IMR-90 (cell line): ENCODE data around the gene CCDC171. TPM values are rescaled to one million over a fixed set of nuclear protein-coding genes. Genes with fewer than 3 reads are reported as not detected.

ENCODE experiments used
- ATAC-seq: fragments of 200-7000 bp; cut with Tn5 transposase; 2 replicates; pipeline ENCODE4 v1.9.1; 2020; ENCODE audit warnings: low read depth, mild to moderate bottlenecking, moderate library complexity
- BruUV-seq: library from RNA; stranded (reverse); fragments of 400-500 nt; replicated peaks from 2 replicates; lab custom pipeline; 2021; lab: Mats Ljungman, UMichigan
- CTCF ChIA-PET: fragments of 300-600 bp; formaldehyde crosslinking; extraction: SDS; loops from one replicate; lab custom pipeline; 2021; ENCODE audit warnings: antibody characterized with exemption; lab: Yijun Ruan, JAX
- POLR2A ChIA-PET: fragments of 300-600 bp; sonication (Branson Sonifier 250); formaldehyde crosslinking; loops from one replicate; lab custom pipeline; 2022; ENCODE audit warnings: antibody characterized with exemption; ENCODE audit not compliant: unreplicated experiment; lab: Charles Lee
- DNase-seq: peaks from one replicate; pipeline ENCODE4 v3.0.0; 2013
- H2AFZ ChIP-seq: replicated peaks from 2 replicates; pipeline ENCODE3; 2013; ENCODE audit warnings: low read length, mild to moderate bottlenecking; ENCODE audit not compliant: poor library complexity
- H2AK5ac ChIP-seq: 2 replicates; pipeline ENCODE4 v1.6.1; 2013; ENCODE audit warnings: low read depth, low read length, inconsistent platforms
- H2AK9ac ChIP-seq: replicated peaks from 2 replicates; pipeline ENCODE3; 2013; ENCODE audit warnings: mild to moderate bottlenecking, low read depth, low read length, moderate library complexity; ENCODE audit not compliant: poor library complexity
- H2BK120ac ChIP-seq: 2 replicates; pipeline ENCODE4 v1.6.1; 2013; ENCODE audit warnings: low read depth, low read length, inconsistent platforms
- H2BK15ac ChIP-seq: 3 replicates; pipeline ENCODE4 v1.6.1; 2013; ENCODE audit warnings: low read depth, low read length, inconsistent platforms
- H2BK20ac ChIP-seq: 2 replicates; pipeline ENCODE4 v1.6.1; 2013; ENCODE audit warnings: low read depth, mild to moderate bottlenecking, inconsistent platforms, low read length, moderate library complexity
- H2BK5ac ChIP-seq: 2 replicates; pipeline ENCODE4 v1.6.1; 2013; ENCODE audit warnings: mild to moderate bottlenecking, low read depth, low read length, inconsistent platforms; ENCODE audit not compliant: poor library complexity, severe bottlenecking
- H3K14ac ChIP-seq: replicated peaks from 2 replicates; pipeline ENCODE4 v1.6.1; 2013; ENCODE audit warnings: low read depth, low read length, inconsistent platforms
- H3K18ac ChIP-seq: 2 replicates; pipeline ENCODE4 v1.6.1; 2013; ENCODE audit warnings: low read depth, low read length, control low read depth
- H3K23ac ChIP-seq: 2 replicates; pipeline ENCODE4 v1.6.1; 2013; ENCODE audit warnings: low read depth, low read length, inconsistent platforms
- H3K27ac ChIP-seq: 2 replicates; pipeline ENCODE4 v1.5.1; 2013; ENCODE audit warnings: mild to moderate bottlenecking, control low read depth, low read length; ENCODE audit not compliant: insufficient read depth
- H3K27me3 ChIP-seq: 2 replicates; pipeline ENCODE4 v1.6.1; 2013; ENCODE audit warnings: low read length; ENCODE audit not compliant: control insufficient read depth, insufficient read depth
- H3K36me3 ChIP-seq: 2 replicates; pipeline ENCODE4 v1.6.1; 2013; ENCODE audit warnings: low read length, mixed read lengths; ENCODE audit not compliant: control insufficient read depth, insufficient read depth
- H3K4ac ChIP-seq: 2 replicates; pipeline ENCODE4 v1.6.1; 2013; ENCODE audit warnings: low read depth, low read length, inconsistent platforms
- H3K4me1 ChIP-seq: 2 replicates; pipeline ENCODE4 v1.6.1; 2013; ENCODE audit warnings: low read length, mixed read lengths; ENCODE audit not compliant: control insufficient read depth, insufficient read depth
- H3K4me2 ChIP-seq: 2 replicates; pipeline ENCODE4 v1.6.1; 2013; ENCODE audit warnings: low read depth, mild to moderate bottlenecking, control low read depth, low read length, moderate library complexity
- H3K4me3 ChIP-seq: 2 replicates; pipeline ENCODE4 v1.5.1; 2013; ENCODE audit warnings: low read depth, mild to moderate bottlenecking, control low read depth, low read length, moderate library complexity; ENCODE audit not compliant: insufficient read depth
- H3K56ac ChIP-seq: 2 replicates; pipeline ENCODE4 v1.6.1; 2013; ENCODE audit warnings: low read length, inconsistent platforms; ENCODE audit not compliant: insufficient read depth; ENCODE audit errors: extremely low read depth
- H3K79me1 ChIP-seq, 2 experiments: 2 replicates each; pipeline ENCODE4 v1.6.1; 2013; ENCODE audit warnings: low read length in 2 of 2, inconsistent platforms in 1 of 2, low read depth in 1 of 2
- H3K9ac ChIP-seq: 2 replicates; pipeline ENCODE4 v1.6.1; 2013; ENCODE audit warnings: low read depth, low read length, control low read depth
- H3K9me1 ChIP-seq: 2 replicates; pipeline ENCODE4 v1.6.1; 2013; ENCODE audit warnings: low read length, inconsistent platforms; ENCODE audit not compliant: insufficient read depth
- H3K9me3 ChIP-seq: 2 replicates; pipeline ENCODE4 v1.6.1; 2013; ENCODE audit warnings: low read length; ENCODE audit not compliant: control insufficient read depth, insufficient read depth
- H4K20me1 ChIP-seq: 2 replicates; pipeline ENCODE4 v1.6.1; 2013; ENCODE audit warnings: low read length, inconsistent platforms; ENCODE audit not compliant: insufficient read depth
- H4K5ac ChIP-seq: 2 replicates; pipeline ENCODE4 v1.6.1; 2013; ENCODE audit warnings: mild to moderate bottlenecking, low read depth, low read length, control low read depth
- H4K8ac ChIP-seq, 2 experiments: 2 replicates each; pipeline ENCODE4 v1.6.1; 2013; ENCODE audit warnings: low read depth in 2 of 2, low read length in 2 of 2, control low read depth in 1 of 2, inconsistent platforms in 1 of 2
- H4K91ac ChIP-seq: 2 replicates; pipeline ENCODE4 v1.6.1; 2013; ENCODE audit warnings: low read depth, low read length, inconsistent platforms; ENCODE audit not compliant: insufficient read depth
- BHLHE40 ChIP-seq: fragments of 150-350 bp; IDR thresholded peaks from 2 replicates; pipeline ENCODE4 v1.6.1; 2016; ENCODE audit warnings: mild to moderate bottlenecking, low read depth, low read length
- CEBPB ChIP-seq: IDR thresholded peaks from 2 replicates; pipeline ENCODE4 v1.6.1; 2012; ENCODE audit warnings: low read depth, low read length, improper control_type of control experiment
- CHD1 ChIP-seq: IDR thresholded peaks from 2 replicates; pipeline ENCODE4 v1.6.1; 2012; ENCODE audit warnings: low read depth, low read length, improper control_type of control experiment
- CTCF ChIP-seq: conservative IDR thresholded peaks from 2 replicates; pipeline ENCODE4 v1.5.1; 2012; ENCODE audit warnings: mild to moderate bottlenecking, low read depth, low read length, improper control_type of control experiment
- ELK1 ChIP-seq: fragments of 150-350 bp; IDR thresholded peaks from 2 replicates; pipeline ENCODE4 v1.6.1; 2016; ENCODE audit warnings: low read depth, mild to moderate bottlenecking, low read length, moderate library complexity, borderline replicate concordance
- MAFK ChIP-seq: IDR thresholded peaks from 2 replicates; pipeline ENCODE4 v1.6.1; 2012; ENCODE audit warnings: low read depth, low read length, improper control_type of control experiment
- MAZ ChIP-seq: IDR thresholded peaks from 2 replicates; pipeline ENCODE4 v1.6.1; 2012; ENCODE audit warnings: low read depth, mild to moderate bottlenecking, low read length, improper control_type of control experiment, moderate library complexity, borderline replicate concordance
- MXI1 ChIP-seq: IDR thresholded peaks from 2 replicates; pipeline ENCODE4 v1.6.1; 2012; ENCODE audit warnings: low read depth, mild to moderate bottlenecking, low read length, moderate library complexity, borderline replicate concordance
- NFE2L2 ChIP-seq: fragments of 150-350 bp; IDR thresholded peaks from 2 replicates; pipeline ENCODE4 v1.6.1; 2016; ENCODE audit warnings: low read depth, mild to moderate bottlenecking, low read length
- POLR2A ChIP-seq: IDR thresholded peaks from 2 replicates; pipeline ENCODE4 v1.6.1; 2012; ENCODE audit warnings: mild to moderate bottlenecking, low read depth, low read length
- RAD21 ChIP-seq: IDR thresholded peaks from 2 replicates; pipeline ENCODE4 v1.6.1; 2012; ENCODE audit warnings: low read length, improper control_type of control experiment
- RFX5 ChIP-seq: IDR thresholded peaks from 2 replicates; pipeline ENCODE4 v1.8.0; 2012; ENCODE audit warnings: low read depth, mild to moderate bottlenecking, low read length, moderate library complexity
- SMC3 ChIP-seq: fragments of 150-350 bp; IDR thresholded peaks from 2 replicates; pipeline ENCODE4 v1.6.1; 2016; ENCODE audit warnings: low read depth, mild to moderate bottlenecking, antibody characterized with exemption, low read length, moderate library complexity
- USF2 ChIP-seq: fragments of 150-350 bp; IDR thresholded peaks from 2 replicates; pipeline ENCODE4 v1.6.1; 2017; ENCODE audit warnings: mild to moderate bottlenecking, antibody characterized with exemption, low read length, low read depth
- WGBS, 2 experiments: methylation state at CpG; one replicate each; pipeline versions ENCODE4 v1.1.5 to v1.1.7; 2013; ENCODE audit warnings: missing lambda C conversion rate in 2 of 2; ENCODE audit not compliant: insufficient read length in 1 of 2; ENCODE audit errors: extremely low coverage in 2 of 2; 5-methylcytosine and 5-hydroxymethylcytosine counted together
- dilution Hi-C: fragments of 300-500 bp; cut with HindIII; formaldehyde crosslinking; loops from one replicate; pipeline ENCODE4 v1.14.3; 2018; ENCODE audit warnings: low sequenced_read_pairs; ENCODE audit not compliant: unreplicated experiment
- in situ Hi-C: fragments of 300-500 bp; cut with MboI; formaldehyde crosslinking; loops from 3 replicates; pipeline ENCODE4 v1.14.3; 2019; ENCODE audit warnings: low sequenced_read_pairs, inconsistent platforms, mixed read lengths
- intact Hi-C: fragments of 100-400 bp; cut with micrococcal nuclease; formaldehyde crosslinking; loops from 2 replicates; pipeline ENCODE4 v1.10.0; 2022
- polyA plus RNA-seq, 3 experiments: library from polyadenylated mRNA; depleted of rRNA; stranded (reverse); fragments of >200 nt; gene quantifications; 2 replicates each; pipeline ENCODE4 v1.2.3, GENCODE V29; 2012; ENCODE audit warnings: low replicate concordance in 1 of 3
- total RNA-seq: library from RNA; depleted of rRNA; stranded (reverse); fragments of >200 nt; gene quantifications from 2 replicates; pipeline ENCODE4 v1.2.3, GENCODE V29; 2012

Gene CCDC171
- total and polyA plus RNA-seq, 2 of the 4 experiments (the other 2 are of a cell fraction): 0.63 to 2.2 TPM

GRCh38 chr9:15606643-15607472 lies 54.0 kb downstream of the CCDC171 start:
- ATAC-seq: peak; percentile 64; the same call in 1 of the 2 replicates
- POLR2A ChIA-PET: no interaction called here

More at GRCh38 chr9:15606643-15607472, 54.0 kb downstream of the CCDC171 start:
- no peak overlapping the region for H2BK120ac ChIP-seq
- TF ChIP-seq POLR2A (no peak), RFX5 (no peak), CTCF (peak; percentile 68), NFE2L2 (no peak), SMC3 (peak; percentile 41; the same call in 1 of the 2 replicates), RAD21 (peak; percentile 58), BHLHE40 (no peak), MXI1 (no peak), USF2 (no peak), ELK1 (no peak), MAFK (no peak), CEBPB (no peak), CHD1 (no peak), MAZ (no peak)
- intact Hi-C loops: loop anchor here (1.0 to 10.0 kb wide), 8 partner anchors 55 to 502 kb away; partner anchors contain the start of genes PSIP1 and SNAPC3
- no TSS peak for BruUV-seq
- H3K4me2 ChIP-seq: no peak overlapping the region
- no peak overlapping the region for H3K23ac ChIP-seq
- CTCF ChIA-PET: interaction anchor here (0.5 to 1.5 kb wide), 8 partner anchors 12 to 399 kb away, joined by 3 to 5 read pairs (median 4); no protein-coding TSS in a partner anchor
- H3K14ac ChIP-seq: no peak overlapping the region
- H3K4me3 ChIP-seq: no peak overlapping the region
- no peak overlapping the region for H2AFZ ChIP-seq
- H2AK5ac ChIP-seq: no peak overlapping the region
- dilution Hi-C loops: no loop called here
- no peak overlapping the region for H2BK5ac ChIP-seq
- no peak overlapping the region for H2AK9ac ChIP-seq
- peak; percentile 35 for DNase-seq
- H3K27ac ChIP-seq: no peak overlapping the region
- no peak overlapping the region for H4K91ac ChIP-seq
- no peaks in the 10 kb centered on the region for H3K36me3 ChIP-seq
- no peak overlapping the region for H2BK15ac ChIP-seq
- H4K5ac ChIP-seq: no peak overlapping the region
- no peak overlapping the region for H3K4ac ChIP-seq
- no peaks in the 10 kb centered on the region for H3K4me1 ChIP-seq
- H3K9me1 ChIP-seq: no peaks in the 10 kb centered on the region
- H4K8ac ChIP-seq: no peak overlapping the region
- no peaks in the 10 kb centered on the region for H3K27me3 ChIP-seq
- H3K79me1 ChIP-seq: no peaks in the 10 kb centered on the region
- no peaks in the 10 kb centered on the region for H4K20me1 ChIP-seq
- in situ Hi-C loops: loop anchor here (25.0 kb wide), 1 partner anchor 395 kb away; no protein-coding TSS in a partner anchor
- H3K9me3 ChIP-seq: no peaks in the 10 kb centered on the region
- WGBS, 2 experiments: no CpG with 5 or more reads among the region's 2 CpGs
- H2BK20ac ChIP-seq: no peak overlapping the region
- H3K18ac ChIP-seq: no peak overlapping the region
- H3K9ac ChIP-seq: no peak overlapping the region
- no peak overlapping the region for H3K56ac ChIP-seq
